HG02970 (cell line): Measurements from ENCODE around the gene C3orf20.

Experiments used
- ATAC-seq: cut with Tn5 transposase; IDR thresholded peaks from one replicate; pipeline ENCODE4 v1.9.1; 2021; ENCODE audit warnings: mild to moderate bottlenecking, moderate library complexity, moderate number of reproducible peaks; ENCODE audit not compliant: unreplicated experiment, low FRiP score

The C3orf20 gene

DNA sequence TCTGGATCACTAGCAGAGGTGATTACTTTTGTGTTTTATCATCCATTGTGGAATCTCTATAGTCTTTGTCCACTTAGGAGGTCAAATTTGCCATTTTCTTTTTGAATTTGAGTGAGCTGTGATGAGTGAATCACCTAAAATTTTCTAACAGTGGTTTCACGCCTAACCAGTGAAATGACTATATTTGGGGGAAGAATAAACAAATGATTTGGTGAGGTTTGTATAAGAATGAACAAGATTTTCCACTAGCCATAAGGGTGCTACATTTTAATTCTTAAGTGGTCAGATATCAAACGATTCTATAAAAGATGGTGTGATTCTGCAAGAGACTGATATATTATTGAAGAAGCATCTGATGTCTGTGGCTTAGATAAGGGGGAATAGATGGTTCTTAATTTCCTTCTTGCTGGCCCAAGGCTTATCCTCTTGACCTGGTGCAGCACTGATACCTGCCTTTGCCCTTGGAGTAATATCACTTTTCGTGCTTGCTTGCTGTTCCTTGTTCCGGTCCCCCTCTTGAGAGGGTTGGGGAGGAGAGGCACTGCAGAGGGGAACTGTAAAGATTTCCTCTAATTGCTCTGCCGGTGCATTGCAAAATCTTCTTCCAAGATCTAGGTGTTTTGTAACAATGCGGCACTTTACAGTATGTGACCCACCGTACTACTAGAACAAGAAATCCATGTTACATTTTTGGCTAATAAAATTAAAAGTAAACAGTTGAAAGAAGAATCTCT is 14.5 kb downstream of the C3orf20 start:
- ATAC-seq, result no peak

DNA sequence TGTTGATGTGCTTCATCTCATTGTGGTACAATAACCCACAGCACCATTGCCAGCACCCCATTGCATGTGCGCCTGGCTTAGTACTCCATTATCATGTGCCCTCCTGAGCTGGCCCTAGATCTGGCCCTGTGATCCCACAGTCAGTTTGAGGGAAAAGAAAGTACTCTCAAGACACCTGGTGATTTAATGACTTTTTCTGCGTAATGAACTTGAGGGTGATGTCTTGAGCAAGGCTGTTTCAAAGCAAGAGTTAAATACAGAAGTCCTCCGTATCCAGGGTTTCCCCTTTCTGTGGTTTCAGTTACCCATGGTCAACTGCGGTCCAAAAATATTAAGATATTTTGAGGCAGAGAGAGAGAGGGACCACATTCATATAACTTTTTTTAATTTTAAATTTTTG is 16.3 kb downstream of the C3orf20 start:
- ATAC-seq, result no peak

DNA sequence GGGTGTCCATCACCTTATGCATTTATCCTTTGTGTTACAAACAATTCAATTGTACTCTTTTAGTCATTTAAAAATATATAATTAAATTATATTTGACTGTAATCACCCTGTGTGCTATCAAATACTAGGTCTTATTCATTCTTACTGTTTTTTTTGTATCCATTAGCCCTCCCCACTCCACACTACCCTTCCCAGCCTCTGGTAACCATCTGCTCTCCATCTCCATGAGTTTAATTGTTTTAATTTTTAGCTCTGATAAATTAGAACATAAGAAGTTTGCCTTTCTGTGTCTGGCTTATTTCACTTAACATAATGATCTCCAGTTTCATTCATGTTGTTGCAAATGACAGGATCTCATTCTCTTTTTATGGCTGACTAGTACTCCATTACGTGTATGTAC is 16.8 kb downstream of the C3orf20 start:
- ATAC-seq, result no peak

- no peak for ATAC-seq
These were observed 23.8 kb downstream of the C3orf20 start for GRCh38 chr3:14698601-14699244.

GRCh38 chr3:14699643-14700042 is 24.7 kb downstream of the C3orf20 start:
- no peak for ATAC-seq

- ATAC-seq, result no peak
These were observed 25.9 kb downstream of the C3orf20 start for GRCh38 chr3:14700891-14701290.

DNA sequence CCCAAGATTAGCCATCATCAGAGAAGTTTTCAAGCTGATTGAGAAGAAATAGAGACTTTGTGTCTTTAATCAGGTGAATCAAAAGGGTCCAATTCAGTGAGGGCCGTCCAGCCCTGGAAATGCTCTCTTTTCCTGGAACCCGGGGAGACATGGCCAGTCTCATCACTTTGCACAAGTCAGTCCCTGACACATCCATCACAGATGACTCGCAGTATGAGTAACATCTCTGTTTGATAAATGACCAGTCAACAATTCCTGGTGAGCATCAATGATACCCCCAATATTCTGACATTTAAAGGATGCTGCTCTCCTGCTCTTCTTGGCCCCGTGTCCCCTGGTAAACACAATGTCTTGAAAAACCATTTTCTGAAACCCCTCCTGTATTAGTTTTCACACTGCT is 26.7 kb downstream of the C3orf20 start:
- ATAC-seq, result no peak

DNA sequence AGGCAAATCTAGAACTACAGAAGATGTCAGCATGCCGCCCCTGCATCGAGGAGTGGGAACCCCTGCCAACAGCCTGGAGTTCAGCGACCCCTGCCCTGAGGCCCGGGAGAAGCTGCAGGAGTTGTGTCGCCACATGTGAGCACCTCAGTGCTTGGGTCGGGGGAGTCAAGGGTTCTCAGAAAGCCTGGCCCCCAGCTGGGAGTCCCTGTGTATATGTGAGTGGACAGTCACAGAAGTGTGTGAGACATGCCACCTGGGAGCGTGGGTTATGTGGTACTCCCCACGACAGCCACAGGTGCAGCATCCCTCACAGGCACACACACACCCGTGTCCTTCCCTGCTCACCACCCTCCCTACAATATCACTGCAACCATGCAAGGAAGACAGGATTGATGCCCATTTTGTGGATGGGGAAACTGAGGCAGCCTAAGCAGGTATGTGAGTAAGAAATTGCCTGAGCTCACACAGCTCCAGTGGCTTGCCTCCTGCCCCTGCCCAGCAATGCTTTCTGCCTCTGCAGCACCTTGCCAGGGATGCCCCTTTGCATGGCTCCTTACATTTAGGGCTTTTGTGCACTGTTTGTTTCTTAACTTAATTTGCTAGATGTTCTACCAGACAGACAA is 28.3 kb downstream of the C3orf20 start:
- ATAC-seq, result no peak

DNA sequence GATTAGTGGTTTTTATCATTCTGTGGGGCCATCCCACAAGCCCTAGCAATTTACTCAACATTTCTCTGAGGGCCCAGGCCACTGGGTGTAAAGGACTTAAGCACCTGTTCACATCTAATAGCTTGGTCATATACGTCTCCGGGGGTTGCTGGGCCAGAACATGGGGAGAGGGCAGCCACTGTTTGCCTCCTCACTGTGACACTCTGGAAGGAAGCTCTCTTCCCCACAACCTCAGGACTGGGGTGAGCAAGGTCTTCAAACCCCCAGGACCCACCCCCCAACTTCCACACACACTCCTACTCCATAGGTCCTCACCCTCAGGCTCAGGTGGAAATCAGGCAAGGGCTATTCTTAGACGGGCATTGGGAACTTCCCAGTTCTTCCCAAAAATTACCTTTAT is 28.9 kb downstream of the C3orf20 start:
- ATAC-seq, result no peak

DNA sequence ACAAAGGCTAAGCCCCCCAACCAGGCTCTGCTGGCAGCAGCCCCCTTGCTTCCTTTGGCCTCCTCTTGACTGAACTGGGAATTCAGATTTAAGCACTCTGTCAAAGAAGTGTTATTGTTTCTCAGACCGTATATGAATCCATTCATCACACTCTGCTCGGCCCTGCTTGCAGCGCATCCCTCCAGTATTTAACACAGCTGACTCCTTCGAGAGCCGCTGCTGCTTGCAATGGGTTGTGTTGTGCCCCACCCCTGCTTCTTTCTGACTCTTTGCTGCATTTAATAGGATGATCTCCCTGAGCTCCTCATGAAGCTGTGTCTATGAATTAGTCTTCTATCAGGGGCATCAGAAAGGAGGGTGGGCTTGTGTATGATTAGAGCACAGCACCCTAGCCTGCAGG is 31.2 kb downstream of the C3orf20 start:
- ATAC-seq, result no peak

DNA sequence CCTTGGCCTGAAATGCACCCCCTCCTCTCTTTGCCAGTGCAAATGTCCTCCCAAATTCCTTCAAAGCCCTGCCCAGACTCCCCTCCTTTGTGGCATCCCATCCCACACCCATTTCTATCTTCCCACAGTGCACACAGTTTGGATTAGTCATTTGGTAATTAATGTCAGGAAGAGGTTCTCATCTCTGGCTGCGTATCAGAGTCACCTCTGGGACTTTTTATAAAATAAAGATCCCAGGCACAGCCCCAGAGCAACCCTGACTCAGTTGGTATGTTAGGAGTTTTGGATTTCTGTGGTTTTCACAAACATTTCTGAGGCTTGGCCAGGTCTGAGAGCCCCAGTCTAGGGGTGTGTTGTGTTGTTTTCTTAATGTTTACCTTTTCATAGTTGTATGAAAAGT is 41.6 kb downstream of the C3orf20 start:
- ATAC-seq, result no peak

GRCh38 chr3:14717307-14717706 is 42.4 kb downstream of the C3orf20 start:
- no peak for ATAC-seq

DNA sequence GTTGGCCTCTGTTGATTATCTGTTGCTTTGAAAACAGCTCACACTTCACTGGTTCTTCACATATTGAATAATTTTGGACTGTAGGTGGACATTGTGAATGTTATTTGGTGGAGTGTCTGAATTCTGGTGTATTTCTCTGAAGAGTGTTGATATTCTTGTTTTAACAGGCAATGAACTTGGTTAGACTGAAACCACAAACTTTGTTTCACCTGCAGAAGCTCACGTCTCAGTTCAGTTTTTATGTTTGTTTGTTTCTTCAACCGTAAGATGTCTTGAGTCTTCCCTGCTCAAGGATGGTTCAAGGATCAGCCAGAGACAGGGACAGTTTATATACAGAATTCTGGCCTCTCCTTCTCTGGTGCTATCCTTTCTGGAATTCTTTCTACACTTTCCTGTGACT is 43.6 kb downstream of the C3orf20 start:
- no peak for ATAC-seq

DNA sequence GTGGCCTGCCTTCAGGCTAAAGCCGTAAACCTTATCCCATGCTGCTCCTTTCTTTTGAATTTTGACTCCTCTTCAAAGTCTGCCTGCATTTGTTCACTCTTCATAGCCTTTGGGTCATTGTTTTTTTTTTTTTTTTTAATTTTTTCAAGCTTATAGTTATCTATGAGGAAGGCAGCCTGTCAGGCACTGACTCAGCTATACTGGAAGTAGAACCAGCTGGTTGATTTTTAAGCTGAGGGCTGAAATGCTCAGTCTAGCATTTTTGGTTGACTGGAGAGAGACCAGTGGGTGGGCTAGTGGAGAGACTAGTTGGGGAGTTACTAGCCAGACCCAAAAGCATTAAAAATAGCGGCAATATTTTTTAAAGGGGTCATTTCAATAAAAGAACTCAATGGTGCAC is 44.1 kb downstream of the C3orf20 start:
- ATAC-seq, result no peak

- no peak for ATAC-seq
These were observed 46.4 kb downstream of the C3orf20 start for GRCh38 chr3:14721126-14721864.

DNA sequence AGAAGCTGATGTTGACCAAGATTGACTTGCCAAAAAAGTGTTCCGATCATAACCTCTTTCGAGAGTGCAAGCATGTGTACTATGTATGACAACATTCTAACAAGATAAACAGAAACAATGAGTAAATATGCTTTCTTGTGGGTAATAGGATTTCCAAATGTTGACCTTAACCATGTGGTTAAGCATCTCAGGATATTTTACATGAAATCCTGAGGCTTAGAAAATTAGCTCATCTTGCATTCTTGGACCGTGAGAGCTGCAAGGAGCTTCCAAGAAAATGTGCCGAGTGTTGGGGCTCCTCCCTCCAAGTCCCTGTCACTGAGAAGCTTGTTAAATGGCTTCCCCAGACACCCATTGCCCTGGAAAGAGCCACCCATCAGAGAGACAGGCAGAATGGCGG is 50.1 kb downstream of the C3orf20 start:
- ATAC-seq, result no peak

GRCh38 chr3:14725564-14726440 is 50.9 kb downstream of the C3orf20 start:
- no peak for ATAC-seq

- no peak for ATAC-seq
These were observed 51.5 kb downstream of the C3orf20 start for GRCh38 chr3:14726441-14726780.

DNA sequence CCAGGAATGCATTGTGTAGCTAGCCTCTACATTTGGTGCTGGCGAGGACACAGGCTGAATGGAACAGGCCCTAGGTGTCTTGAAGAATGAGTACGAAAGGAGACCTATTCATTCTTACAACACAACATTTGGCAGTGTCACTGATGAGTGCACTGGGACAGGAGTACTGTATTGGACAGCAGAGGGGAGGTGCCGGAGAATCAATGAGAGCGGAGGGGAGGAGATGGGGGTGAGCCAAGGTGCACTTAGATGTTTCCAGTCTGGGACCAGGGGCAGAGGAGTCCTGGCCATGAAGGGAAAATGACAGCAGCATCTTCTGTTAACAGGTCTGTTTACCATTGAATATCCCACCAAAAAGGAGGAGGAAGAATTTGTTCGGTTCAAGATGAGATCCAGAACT is 53.2 kb downstream of the C3orf20 start:
- ATAC-seq, result no peak

DNA sequence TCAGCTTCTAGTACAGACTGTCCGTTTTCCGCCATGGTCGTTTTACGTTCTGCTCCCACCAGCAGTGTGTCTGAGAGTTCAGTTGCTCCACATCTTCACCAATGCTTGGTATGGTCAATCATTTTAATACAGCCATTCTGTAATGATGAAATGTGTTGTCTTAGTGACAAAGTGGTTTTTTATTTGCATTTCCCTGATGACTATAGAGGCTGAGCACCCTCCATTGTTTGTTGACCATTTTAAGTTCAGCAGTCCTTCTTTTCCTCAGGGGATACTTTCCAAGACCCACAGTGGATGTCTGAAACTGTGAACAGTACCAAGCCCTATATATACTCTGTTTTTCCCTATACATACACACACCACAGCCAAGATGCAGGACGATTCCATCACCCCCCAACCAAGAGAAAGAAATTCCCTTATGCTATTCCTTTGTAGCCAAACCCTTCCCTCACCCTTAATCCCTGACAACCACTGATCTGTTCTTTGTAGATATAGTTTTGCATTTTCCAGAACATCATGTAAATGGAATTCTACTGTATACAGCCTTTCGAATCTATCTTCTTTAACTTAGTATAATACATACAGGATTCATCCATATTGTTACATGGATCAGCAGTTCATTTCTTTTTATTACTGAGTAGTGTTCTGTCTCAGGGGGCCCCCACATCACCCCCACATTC is 55.9 kb downstream of the C3orf20 start:
- no peak for ATAC-seq
